Brain microvascular endothelial cell (primary cell): ENCODE results near the gene CARMIL1.
A peak's percentile ranks its signal among the peaks of the same experiment; 100 is the strongest.

Source experiments
- DNase-seq: peaks from one replicate; pipeline ENCODE4 v3.0.0-alpha.2; 2020
- H3K27ac ChIP-seq: fragments of 250-450 bp; sonication (Bioruptor Pico); 2 replicates; pipeline ENCODE4 v1.5.1; 2020; ENCODE audit warnings: mild to moderate bottlenecking, moderate library complexity
- H3K27me3 ChIP-seq: fragments of 250-450 bp; sonication (Bioruptor Pico); replicated peaks from 2 replicates; pipeline ENCODE4 v1.5.1; 2020; ENCODE audit warnings: mild to moderate bottlenecking
- H3K36me3 ChIP-seq: fragments of 250-450 bp; sonication (Bioruptor Pico); replicated peaks from 2 replicates; pipeline ENCODE4 v1.5.1; 2020; ENCODE audit warnings: mild to moderate bottlenecking
- H3K4me3 ChIP-seq: 2 replicates; pipeline ENCODE4 v1.5.1; 2011; ENCODE audit warnings: low read depth, mild to moderate bottlenecking, control low read depth, low read length, moderate library complexity
- CTCF ChIP-seq: IDR thresholded peaks from 2 replicates; pipeline ENCODE4 v1.5.1; 2011; ENCODE audit warnings: low read depth, mild to moderate bottlenecking, moderate library complexity, low read length, control low read depth, inconsistent platforms; ENCODE audit errors: missing control alignments
- in situ Hi-C: cut with HindIII; loops from 2 replicates; pipeline ENCODE4 v1.10.0; 2017; ENCODE audit warnings: low sequenced_read_pairs, low pct_ligation_motif_present

Gene CARMIL1

GRCh38 chr6:25494469-25494868 lies 215.3 kb downstream of the CARMIL1 start:
- Histone ChIP-seq H3K27me3 (no peaks in the 10 kb centered on the region), H3K27ac (no peak overlapping the region), H3K4me3 (no peak overlapping the region), H3K36me3 (no peaks in the 10 kb centered on the region)
- no peak for TF ChIP-seq CTCF
- no peak for DNase-seq
- in situ Hi-C loops, result no loop called here

GRCh38 chr6:25497383-25498040 lies 218.3 kb downstream of the CARMIL1 start:
- in situ Hi-C loops, result no loop called here
- H3K27ac ChIP-seq, result no peak overlapping the region
- no peaks in the 10 kb centered on the region for H3K36me3 ChIP-seq
- H3K27me3 ChIP-seq, result no peaks in the 10 kb centered on the region
- DNase-seq, result no peak
- TF ChIP-seq CTCF, result no peak
- no peak overlapping the region for H3K4me3 ChIP-seq

- TF ChIP-seq CTCF, result no peak
- Histone ChIP-seq H3K27ac (no peak overlapping the region), H3K27me3 (no peaks in the 10 kb centered on the region), H3K36me3 (no peaks in the 10 kb centered on the region), H3K4me3 (no peak overlapping the region)
- DNase-seq, result no peak
- in situ Hi-C loops, result no loop called here
Measured at GRCh38 chr6:25498505-25498904, 219.3 kb downstream of the CARMIL1 start.

- TF ChIP-seq CTCF, result no peak
- H3K36me3 ChIP-seq, result no peaks in the 10 kb centered on the region
- in situ Hi-C loops, result no loop called here
- no peaks in the 10 kb centered on the region for H3K27me3 ChIP-seq
- DNase-seq, result peak; percentile 12
- H3K4me3 ChIP-seq, result no peak overlapping the region
- H3K27ac ChIP-seq, result no peak overlapping the region
Measured at GRCh38 chr6:25499615-25500235, 220.6 kb downstream of the CARMIL1 start.

- no peak for TF ChIP-seq CTCF
- no peak for DNase-seq
- no peaks in the 10 kb centered on the region for H3K27me3 ChIP-seq
- in situ Hi-C loops, result no loop called here
- H3K36me3 ChIP-seq, result no peaks in the 10 kb centered on the region
- no peak overlapping the region for H3K4me3 ChIP-seq
- no peak overlapping the region for H3K27ac ChIP-seq
Measured at GRCh38 chr6:25503686-25504085, 224.5 kb downstream of the CARMIL1 start.

GRCh38 chr6:25504661-25505060 lies 225.5 kb downstream of the CARMIL1 start:
- Histone ChIP-seq H3K36me3 (no peaks in the 10 kb centered on the region), H3K27ac (no peak overlapping the region), H3K27me3 (no peaks in the 10 kb centered on the region), H3K4me3 (no peak overlapping the region)
- no peak for TF ChIP-seq CTCF
- no peak for DNase-seq
- in situ Hi-C loops, result no loop called here
